Thymus (tissue), 11 donors: ENCODE measurements around the gene CAMK1. TPM values are rescaled to one million over a fixed set of nuclear protein-coding genes. Genes with fewer than 3 reads are reported as not detected.

Source experiments
- DNase-seq, 9 donors: peaks; one replicate each; pipeline ENCODE4 v3.0.0-alpha.2; 2013; ENCODE audit warnings: low spot score in 9 of 9, low read depth in 6 of 9, missing footprints in 1 of 9
- H3K27ac ChIP-seq, 2 donors: one replicate each; pipeline ENCODE4 v1.5.1; 2013; ENCODE audit warnings: control low read depth in 1 of 2, low read depth in 1 of 2, low read length in 1 of 2, mild to moderate bottlenecking in 1 of 2, moderate library complexity in 1 of 2
- H3K27me3 ChIP-seq, 2 donors: one replicate each; pipeline ENCODE4 v1.5.1; 2013; ENCODE audit warnings: low read length in 1 of 2; ENCODE audit not compliant: control insufficient read depth in 2 of 2, insufficient read depth in 1 of 2
- H3K36me3 ChIP-seq, 2 donors: one replicate each; pipeline ENCODE4 v1.5.1; 2013; ENCODE audit warnings: low read length in 1 of 2, mild to moderate bottlenecking in 1 of 2, moderate library complexity in 1 of 2; ENCODE audit not compliant: control insufficient read depth in 2 of 2, insufficient read depth in 2 of 2
- H3K4me1 ChIP-seq, 2 donors: one replicate each; pipeline ENCODE4 v1.5.1; 2013; ENCODE audit warnings: low read length in 2 of 2; ENCODE audit not compliant: control insufficient read depth in 2 of 2, insufficient read depth in 2 of 2
- H3K4me3 ChIP-seq, 2 donors: one replicate each; pipeline ENCODE4 v1.5.1; 2013; ENCODE audit warnings: low read length in 2 of 2, control low read depth in 1 of 2, mild to moderate bottlenecking in 1 of 2
- H3K9me3 ChIP-seq, 2 donors: one replicate each; pipeline ENCODE4 v1.5.1; 2013; ENCODE audit warnings: low read length in 1 of 2, mild to moderate bottlenecking in 1 of 2; ENCODE audit not compliant: control insufficient read depth in 2 of 2, insufficient read depth in 1 of 2
- WGBS: extraction: QIAGEN DNeasy Blood & Tissue Kit; methylation state at CpG from one replicate; pipeline ENCODE4 v1.1.7; 2013; 5-methylcytosine and 5-hydroxymethylcytosine counted together
- polyA plus RNA-seq: library from polyadenylated mRNA; stranded (reverse); fragments of 200-250 nt; gene quantifications from one replicate; pipeline ENCODE4 v1.2.3, GENCODE V29; 2013
- total RNA-seq: library from RNA; stranded (reverse); fragments of 120-200 nt; gene quantifications from one replicate; pipeline ENCODE4 v1.2.4, GENCODE V29; 2013
- donor health status: healthy.

CAMK1 gene
- total and polyA plus RNA-seq, 2 donors: 9.2 to 11.9 TPM

DNA sequence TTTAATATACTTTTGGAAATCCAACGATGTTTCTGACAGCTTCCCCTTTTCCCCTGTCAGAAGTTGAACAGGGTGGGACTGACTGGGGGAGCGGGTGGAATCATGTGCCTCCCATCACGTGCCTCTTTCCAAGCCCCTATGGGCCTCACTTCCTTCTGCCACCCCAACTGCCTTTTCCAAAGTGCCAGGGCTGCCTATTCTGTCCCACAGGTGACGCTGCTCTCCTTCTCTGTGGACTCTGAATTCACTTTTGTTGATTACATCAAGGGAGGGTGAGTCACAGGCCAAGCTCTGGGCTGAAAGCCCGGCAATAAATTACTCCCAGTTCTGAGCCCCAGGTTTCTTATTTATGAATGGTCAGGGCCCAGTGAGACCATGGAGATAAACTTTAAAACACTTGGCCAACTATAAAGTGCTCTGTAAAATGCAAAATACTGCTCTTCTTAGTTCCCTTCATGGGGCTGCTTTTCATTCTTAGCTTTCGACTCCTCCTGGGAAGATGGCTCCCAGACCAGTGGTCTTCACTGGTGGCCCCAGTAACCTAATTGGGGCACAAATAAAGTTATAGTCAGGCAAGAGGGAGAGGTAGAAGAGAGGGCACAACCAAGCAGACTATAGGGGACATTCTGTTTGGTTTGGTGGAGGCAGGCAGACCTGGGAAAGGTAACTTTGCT is 53.8 kb downstream of the CAMK1 start:
- H3K9me3 ChIP-seq: no peaks in the 10 kb centered on the region
- DNase-seq: peak in 1 of 9 donors; percentile 30
- H3K27me3 ChIP-seq: peaks cover 0 to 2% of the 10 kb centered on the region in 2 donors
- no peak overlapping the region for H3K4me3 ChIP-seq
- peaks cover 4 to 5% of the 10 kb centered on the region in 2 donors for H3K4me1 ChIP-seq
- H3K27ac ChIP-seq: no peak overlapping the region
- WGBS: 30% methylated on average over 6 of the region's 6 CpGs
- no peaks in the 10 kb centered on the region for H3K36me3 ChIP-seq

DNA sequence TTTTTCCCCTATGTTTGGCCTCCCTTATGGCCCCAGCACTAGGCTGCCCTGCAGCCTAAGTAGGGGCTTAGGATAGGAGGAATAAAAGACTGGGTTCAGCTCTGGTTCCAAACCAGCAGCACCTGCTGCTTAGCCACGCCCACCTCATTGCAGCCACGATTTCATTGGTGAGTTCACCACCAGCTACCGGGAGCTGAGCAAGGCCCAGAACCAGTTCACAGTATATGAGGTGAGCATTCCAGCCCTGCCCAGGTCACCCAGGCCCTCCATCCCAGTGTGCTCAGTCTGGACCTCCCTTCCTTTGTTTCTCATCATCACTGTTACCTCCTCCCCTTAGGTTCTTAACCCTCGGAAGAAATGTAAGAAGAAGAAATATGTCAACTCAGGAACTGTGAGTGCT is 54.6 kb downstream of the CAMK1 start:
- H3K4me1 ChIP-seq: peaks cover 4 to 5% of the 10 kb centered on the region in 2 donors
- no peaks in the 10 kb centered on the region for H3K36me3 ChIP-seq
- peaks cover 0 to 2% of the 10 kb centered on the region in 2 donors for H3K27me3 ChIP-seq
- H3K27ac ChIP-seq: no peak overlapping the region
- WGBS: 53% methylated on average over 4 of the region's 4 CpGs
- H3K9me3 ChIP-seq: no peaks in the 10 kb centered on the region
- DNase-seq: no peak
- H3K4me3 ChIP-seq: no peak overlapping the region

DNA sequence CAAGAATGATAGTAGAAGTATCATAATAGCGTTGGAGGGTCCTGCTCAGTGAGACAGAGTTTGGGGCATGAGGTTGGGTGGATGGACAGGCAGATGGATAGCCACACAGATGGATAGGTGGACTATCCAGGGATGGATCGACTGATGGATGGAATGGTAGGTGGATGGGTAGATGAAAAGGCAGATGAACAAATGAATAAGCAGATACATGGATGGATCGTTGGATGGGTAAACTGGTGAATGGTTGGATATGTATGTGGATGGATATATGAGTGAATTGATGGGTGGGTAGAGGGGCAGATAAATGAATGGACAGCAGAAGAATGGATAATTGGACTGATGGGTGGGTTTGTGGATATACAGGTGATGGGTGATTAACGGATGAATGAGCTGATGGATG is 56.6 kb downstream of the CAMK1 start:
- H3K9me3 ChIP-seq: no peaks in the 10 kb centered on the region
- H3K36me3 ChIP-seq: no peaks in the 10 kb centered on the region
- peaks cover 0 to 2% of the 10 kb centered on the region in 2 donors for H3K27me3 ChIP-seq
- no peak for DNase-seq
- H3K4me3 ChIP-seq: no peak overlapping the region
- no peak overlapping the region for H3K27ac ChIP-seq
- WGBS: 95% methylated on average over 4 of the region's 4 CpGs
- H3K4me1 ChIP-seq: peaks cover 2% of the 10 kb centered on the region in 2 donors

DNA sequence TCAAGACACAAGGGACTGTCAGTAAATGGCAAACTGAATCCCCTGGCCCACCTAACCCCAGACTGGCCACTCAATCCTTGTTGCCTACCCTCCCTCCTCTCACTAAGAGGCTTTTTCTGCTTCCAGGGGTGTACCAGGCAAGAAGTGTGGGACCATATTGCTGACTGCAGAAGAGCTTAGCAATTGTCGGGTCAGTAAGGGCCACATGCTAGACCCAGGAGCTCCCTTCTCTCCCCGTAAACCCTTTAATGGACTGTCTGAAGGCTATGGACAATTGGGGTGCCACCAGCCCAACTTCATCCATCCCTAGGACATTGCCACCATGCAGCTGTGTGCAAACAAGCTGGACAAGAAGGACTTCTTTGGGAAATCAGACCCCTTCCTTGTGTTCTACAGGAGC is 57.3 kb downstream of the CAMK1 start:
- 96% methylated on average over 2 of the region's 2 CpGs for WGBS
- Histone ChIP-seq H3K4me1 (no peaks in the 10 kb centered on the region), H3K27ac (no peak overlapping the region), H3K27me3 (peaks cover 0 to 4% of the 10 kb centered on the region in 2 donors), H3K4me3 (no peak overlapping the region), H3K9me3 (no peaks in the 10 kb centered on the region), H3K36me3 (no peaks in the 10 kb centered on the region)
- DNase-seq: no peak

DNA sequence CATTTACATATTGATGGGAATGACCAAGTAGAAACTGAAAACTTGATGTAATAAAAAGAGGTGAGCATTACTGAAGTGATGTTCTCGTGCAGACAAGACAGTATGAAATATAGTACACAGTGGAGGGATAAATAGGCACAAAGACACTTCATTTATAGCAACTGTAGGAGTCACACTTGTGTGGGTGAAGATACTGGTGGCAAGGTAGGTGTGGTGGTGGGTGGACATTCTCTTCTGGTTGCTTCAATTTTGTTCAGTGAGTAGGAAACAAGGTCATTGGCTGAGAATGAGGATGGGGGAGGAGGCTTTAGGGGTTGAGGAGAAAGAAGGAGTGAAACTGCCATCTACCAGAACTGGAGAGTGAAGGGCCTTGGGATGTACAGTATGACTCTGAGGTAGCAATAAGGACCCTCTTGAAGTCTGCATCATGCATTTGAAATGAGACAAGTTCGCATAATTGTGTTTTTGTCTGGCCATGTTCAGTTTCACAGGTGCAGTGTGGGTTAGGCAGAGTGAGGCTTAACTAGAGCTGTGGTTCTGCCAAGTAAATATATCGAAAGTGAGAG is 59.5 kb downstream of the CAMK1 start:
- no peak for DNase-seq
- peaks cover 0 to 3% of the 10 kb centered on the region in 2 donors for H3K9me3 ChIP-seq
- peaks cover 3 to 20% of the 10 kb centered on the region in 2 donors for H3K27me3 ChIP-seq
- no peak overlapping the region for H3K4me3 ChIP-seq
- WGBS: 94% methylated on average over 3 of the region's 3 CpGs
- no peaks in the 10 kb centered on the region for H3K4me1 ChIP-seq
- no peak overlapping the region for H3K27ac ChIP-seq
- no peaks in the 10 kb centered on the region for H3K36me3 ChIP-seq

Other genes with a start within 250 kb of the CAMK1 start
- not detected for gene LHFPL4, start 216.1 kb downstream of the CAMK1 start, total RNA-seq
- gene LHFPL4, start 216.1 kb downstream of the CAMK1 start, polyA plus RNA-seq: 0.05 TPM
- 35.2 TPM for gene MTMR14, start 120.4 kb downstream of the CAMK1 start, total RNA-seq
- 35.3 TPM for gene MTMR14, start 120.4 kb downstream of the CAMK1 start, polyA plus RNA-seq
- gene CPNE9, start 66.1 kb downstream of the CAMK1 start, total RNA-seq: 0.14 TPM
- gene CPNE9, start 66.1 kb downstream of the CAMK1 start, polyA plus RNA-seq: 0.27 TPM
- gene BRPF1, start 38.2 kb downstream of the CAMK1 start, total RNA-seq: 19.1 TPM
- gene BRPF1, start 38.2 kb downstream of the CAMK1 start, polyA plus RNA-seq: 11.9 TPM
- 20.7 TPM for gene OGG1, start 20.0 kb downstream of the CAMK1 start, total RNA-seq
- gene OGG1, start 20.0 kb downstream of the CAMK1 start, polyA plus RNA-seq: 16.6 TPM
- 43.6 TPM for gene TADA3, start 22.5 kb upstream of the CAMK1 start, total RNA-seq
- 47.6 TPM for gene TADA3, start 22.5 kb upstream of the CAMK1 start, polyA plus RNA-seq
- gene ARPC4, start 23.1 kb upstream of the CAMK1 start, total RNA-seq: 187 TPM
- gene ARPC4, start 23.1 kb upstream of the CAMK1 start, polyA plus RNA-seq: 106 TPM
- gene TTLL3, start 40.3 kb upstream of the CAMK1 start, total RNA-seq: 10.4 TPM
- gene TTLL3, start 40.3 kb upstream of the CAMK1 start, polyA plus RNA-seq: 84.0 TPM
- 25.0 TPM for gene RPUSD3, start 74.1 kb upstream of the CAMK1 start, total RNA-seq
- 25.5 TPM for gene RPUSD3, start 74.1 kb upstream of the CAMK1 start, polyA plus RNA-seq
- gene CIDEC, start 110.3 kb upstream of the CAMK1 start, total RNA-seq: 0.14 TPM
- 0.91 TPM for gene CIDEC, start 110.3 kb upstream of the CAMK1 start, polyA plus RNA-seq
- 24.2 TPM for gene JAGN1, start 120.7 kb upstream of the CAMK1 start, total RNA-seq
- gene JAGN1, start 120.7 kb upstream of the CAMK1 start, polyA plus RNA-seq: 37.5 TPM
- gene IL17RE, start 132.9 kb upstream of the CAMK1 start, total RNA-seq: 5.9 TPM
- 3.6 TPM for gene IL17RE, start 132.9 kb upstream of the CAMK1 start, polyA plus RNA-seq
- 5.7 TPM for gene IL17RC, start 147.2 kb upstream of the CAMK1 start, total RNA-seq
- gene IL17RC, start 147.2 kb upstream of the CAMK1 start, polyA plus RNA-seq: 17.5 TPM
- 19.9 TPM for gene CRELD1, start 163.9 kb upstream of the CAMK1 start, total RNA-seq
- gene CRELD1, start 163.9 kb upstream of the CAMK1 start, polyA plus RNA-seq: 36.4 TPM
- 1.4 TPM for gene PRRT3, start 182.5 kb upstream of the CAMK1 start, total RNA-seq
- 1.6 TPM for gene PRRT3, start 182.5 kb upstream of the CAMK1 start, polyA plus RNA-seq
- 39.3 TPM for gene EMC3, start 216.9 kb upstream of the CAMK1 start, total RNA-seq
- gene EMC3, start 216.9 kb upstream of the CAMK1 start, polyA plus RNA-seq: 35.2 TPM